PC-3 (cell line): Measurements from ENCODE around the gene CCL4.

Source experiments
- EZH2phosphoT487 ChIP-seq: fragments of 300-600 bp; sonication (generic); IDR thresholded peaks from 2 replicates; pipeline ENCODE4 v1.6.1; 2018; ENCODE audit warnings: mild to moderate bottlenecking, antibody characterized with exemption, low read length, borderline replicate concordance
- TF ChIP-seq, protein P1 (sequence below): fragments of 300-600 bp; sonication (generic); conservative IDR thresholded peaks from 2 replicates; pipeline ENCODE4 v1.5.1; 2017; ENCODE audit warnings: antibody characterized with exemption, low read depth, mild to moderate bottlenecking, low read length

DNA sequence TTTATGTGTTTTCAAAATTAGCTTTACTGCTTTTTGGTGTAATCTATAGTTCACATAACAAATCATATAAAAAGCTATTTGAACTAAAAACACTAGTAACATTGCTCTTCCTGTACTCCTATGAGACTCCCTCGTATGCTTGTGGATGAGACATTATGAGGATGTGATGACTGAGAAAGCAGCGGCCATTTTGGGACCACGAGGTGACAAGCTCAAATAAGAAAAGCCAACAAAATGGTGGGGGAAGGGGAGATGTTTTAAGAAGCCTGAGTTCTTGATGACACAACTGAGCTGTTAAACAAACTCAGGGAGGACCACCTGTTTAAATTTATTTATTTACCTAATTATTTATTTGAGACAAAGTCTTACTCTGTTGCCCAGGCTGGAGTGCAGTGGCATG, 35.1 kb upstream of the CCL4 start:
- TF ChIP-seq, protein P1, sequence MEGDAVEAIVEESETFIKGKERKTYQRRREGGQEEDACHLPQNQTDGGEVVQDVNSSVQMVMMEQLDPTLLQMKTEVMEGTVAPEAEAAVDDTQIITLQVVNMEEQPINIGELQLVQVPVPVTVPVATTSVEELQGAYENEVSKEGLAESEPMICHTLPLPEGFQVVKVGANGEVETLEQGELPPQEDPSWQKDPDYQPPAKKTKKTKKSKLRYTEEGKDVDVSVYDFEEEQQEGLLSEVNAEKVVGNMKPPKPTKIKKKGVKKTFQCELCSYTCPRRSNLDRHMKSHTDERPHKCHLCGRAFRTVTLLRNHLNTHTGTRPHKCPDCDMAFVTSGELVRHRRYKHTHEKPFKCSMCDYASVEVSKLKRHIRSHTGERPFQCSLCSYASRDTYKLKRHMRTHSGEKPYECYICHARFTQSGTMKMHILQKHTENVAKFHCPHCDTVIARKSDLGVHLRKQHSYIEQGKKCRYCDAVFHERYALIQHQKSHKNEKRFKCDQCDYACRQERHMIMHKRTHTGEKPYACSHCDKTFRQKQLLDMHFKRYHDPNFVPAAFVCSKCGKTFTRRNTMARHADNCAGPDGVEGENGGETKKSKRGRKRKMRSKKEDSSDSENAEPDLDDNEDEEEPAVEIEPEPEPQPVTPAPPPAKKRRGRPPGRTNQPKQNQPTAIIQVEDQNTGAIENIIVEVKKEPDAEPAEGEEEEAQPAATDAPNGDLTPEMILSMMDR = no peak
- TF ChIP-seq EZH2phosphoT487 = no peak
